ENCODE data around the gene NPR2.

DNA sequence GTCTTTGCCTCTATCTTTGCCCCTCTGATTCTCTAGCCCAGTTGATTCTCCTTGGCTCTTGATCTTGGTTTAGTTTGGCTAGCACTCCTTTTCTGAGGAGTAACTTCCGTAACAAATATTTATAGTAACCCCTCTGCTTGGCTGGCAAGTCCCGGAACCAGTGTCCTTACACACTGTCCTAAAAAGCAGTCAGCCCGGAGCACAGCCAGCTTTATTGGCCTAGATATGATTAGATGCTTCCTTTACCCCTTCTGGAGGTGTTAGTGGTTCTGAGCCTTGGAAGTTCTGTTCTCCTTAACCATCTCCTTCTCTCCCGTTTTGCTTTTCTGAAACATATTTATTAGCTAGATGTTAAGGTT lies 20.3 kb upstream of the NPR2 start:
- TF ChIP-seq RARB (CRISPR knock-in tag; IDR thresholded peaks at IDR 0.05) = no peak
- TF ChIP-seq, protein P1, sequence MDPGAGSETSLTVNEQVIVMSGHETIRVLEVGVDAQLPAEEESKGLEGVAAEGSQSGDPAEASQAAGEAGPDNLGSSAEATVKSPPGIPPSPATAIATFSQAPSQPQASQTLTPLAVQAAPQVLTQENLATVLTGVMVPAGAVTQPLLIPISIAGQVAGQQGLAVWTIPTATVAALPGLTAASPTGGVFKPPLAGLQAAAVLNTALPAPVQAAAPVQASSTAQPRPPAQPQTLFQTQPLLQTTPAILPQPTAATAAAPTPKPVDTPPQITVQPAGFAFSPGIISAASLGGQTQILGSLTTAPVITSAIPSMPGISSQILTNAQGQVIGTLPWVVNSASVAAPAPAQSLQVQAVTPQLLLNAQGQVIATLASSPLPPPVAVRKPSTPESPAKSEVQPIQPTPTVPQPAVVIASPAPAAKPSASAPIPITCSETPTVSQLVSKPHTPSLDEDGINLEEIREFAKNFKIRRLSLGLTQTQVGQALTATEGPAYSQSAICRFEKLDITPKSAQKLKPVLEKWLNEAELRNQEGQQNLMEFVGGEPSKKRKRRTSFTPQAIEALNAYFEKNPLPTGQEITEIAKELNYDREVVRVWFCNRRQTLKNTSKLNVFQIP (CRISPR knock-in tag; IDR thresholded peaks at IDR 0.05; ENCODE audit: borderline replicate concordance, low read depth) = no peak
